GM13977 (cell line): ENCODE data around the gene RELL1.
A peak's percentile ranks its signal among the peaks of the same experiment; 100 is the strongest.

Experiments
- DNase-seq: peaks from one replicate; pipeline ENCODE4 v3.0.0; 2012; ENCODE audit warnings: low spot score
- CTCF ChIP-seq: IDR thresholded peaks from 2 replicates; pipeline ENCODE4 v1.5.1; 2012; ENCODE audit warnings: mild to moderate bottlenecking, control low read depth; ENCODE audit not compliant: insufficient read depth; ENCODE audit errors: extremely low read depth, missing control alignments
- in situ Hi-C: fragments of 300-500 bp; cut with MboI; formaldehyde crosslinking; loops from one replicate; pipeline ENCODE4 v1.12.0; 2022; ENCODE audit warnings: low sequenced_read_pairs, low pct_unique_long_range_greater_than_20kb, mixed read lengths, inconsistent platforms; ENCODE audit not compliant: unreplicated experiment

RELL1 gene

GRCh38 chr4:37687681-37688080, 1.5 kb upstream of the RELL1 start:
- in situ Hi-C loops = no loop called here
- TF ChIP-seq CTCF = no peak
- no peak for DNase-seq

GRCh38 chr4:37687194-37687562, 1.0 kb upstream of the RELL1 start:
- in situ Hi-C loops = no loop called here
- TF ChIP-seq CTCF = no peak
- no peak for DNase-seq

- in situ Hi-C loops = no loop called here
- no peak for TF ChIP-seq CTCF
- no peak for DNase-seq
These were observed 278 bp downstream of the RELL1 start for GRCh38 chr4:37685823-37686372.

GRCh38 chr4:37685161-37685822, 884 bp downstream of the RELL1 start:
- in situ Hi-C loops = no loop called here
- no peak for TF ChIP-seq CTCF
- DNase-seq = no peak

GRCh38 chr4:37684154-37684553, 2.0 kb downstream of the RELL1 start:
- in situ Hi-C loops = no loop called here
- no peak for TF ChIP-seq CTCF

GRCh38 chr4:37682701-37683401, 3.3 kb downstream of the RELL1 start:
- TF ChIP-seq CTCF = no peak
- in situ Hi-C loops = no loop called here
- peak; percentile 51 for DNase-seq

More at GRCh38 chr4:37684154-37684553, 2.0 kb downstream of the RELL1 start:
- DNase-seq = no peak
